Neural cell (in vitro differentiated cells): Measurements from ENCODE around the gene GSTT2. TPM values are rescaled to one million over a fixed set of nuclear protein-coding genes. Genes with fewer than 3 reads are reported as not detected.

ENCODE experiments used
- H2AFZ ChIP-seq: fragments of 200-600, 300-800 bp; sonication (generic), shearing (Covaris generic); 2 replicates; pipeline ENCODE4 v1.6.0; 2014; ENCODE audit warnings: low read depth, mild to moderate bottlenecking, antibody characterized with exemption, low read length, moderate library complexity
- H3F3A ChIP-seq: fragments of 200-600 bp; shearing (Covaris generic); 2 replicates; pipeline ENCODE4 v1.6.1; 2016; ENCODE audit warnings: mild to moderate bottlenecking, moderate library complexity, mixed read lengths, antibody characterized with exemption, low read length; ENCODE audit not compliant: insufficient read depth, poor library complexity, severe bottlenecking
- H3K27ac ChIP-seq: fragments of 200-600, 300-800 bp; sonication (generic), shearing (Covaris generic); 2 replicates; pipeline ENCODE4 v1.5.1; 2014; ENCODE audit warnings: mild to moderate bottlenecking, low read length, moderate library complexity
- H3K27me3 ChIP-seq: fragments of 300-800, 200-600 bp; sonication (generic), shearing (Covaris generic); 2 replicates; pipeline ENCODE4 v1.6.0; 2014; ENCODE audit warnings: mild to moderate bottlenecking, low read depth, low read length, moderate library complexity; ENCODE audit not compliant: insufficient read depth
- H3K36me3 ChIP-seq: fragments of 300-800, 200-600 bp; sonication (generic), shearing (Covaris generic); 2 replicates; pipeline ENCODE4 v1.5.1; 2014; ENCODE audit warnings: mild to moderate bottlenecking, antibody characterized with exemption, low read length, moderate library complexity; ENCODE audit not compliant: insufficient read depth
- H3K4me2 ChIP-seq: fragments of 300-800, 200-600 bp; sonication (generic), shearing (Covaris generic); 2 replicates; pipeline ENCODE4 v1.6.0; 2014; ENCODE audit warnings: mild to moderate bottlenecking, low read length
- H3K4me3 ChIP-seq: fragments of 300-800, 200-600 bp; sonication (generic), shearing (Covaris generic); 2 replicates; pipeline ENCODE4 v1.5.1; 2014; ENCODE audit warnings: mild to moderate bottlenecking, low read length, moderate library complexity
- H3K79me2 ChIP-seq: fragments of 200-600 bp; shearing (Covaris generic); replicated peaks from 2 replicates; pipeline ENCODE4 v1.6.0; 2014; ENCODE audit warnings: mild to moderate bottlenecking, low read length, moderate library complexity; ENCODE audit not compliant: insufficient read depth
- H3K9ac ChIP-seq: fragments of 300-800, 200-600 bp; sonication (generic), shearing (Covaris generic); 2 replicates; pipeline ENCODE4 v1.6.1; 2016; ENCODE audit warnings: mild to moderate bottlenecking, low read length, mixed read lengths
- H3K9me2 ChIP-seq: fragments of 200-600 bp; shearing (Covaris generic); 2 replicates; pipeline ENCODE4 v1.6.1; 2016; ENCODE audit warnings: mild to moderate bottlenecking, low read length, mixed read lengths; ENCODE audit not compliant: insufficient read depth
- H3K9me3 ChIP-seq: fragments of 200-600, 300-800 bp; sonication (generic), shearing (Covaris generic); 2 replicates; pipeline ENCODE4 v1.6.1; 2016; ENCODE audit warnings: mild to moderate bottlenecking, mixed run types, low read length, moderate library complexity, mixed read lengths
- H4K20me1 ChIP-seq: fragments of 200-600 bp; shearing (Covaris generic); 2 replicates; pipeline ENCODE4 v1.6.1; 2016; ENCODE audit warnings: mild to moderate bottlenecking, mixed run types; ENCODE audit not compliant: insufficient read depth
- CTCF ChIP-seq: fragments of 450-650 bp; IDR thresholded peaks from 2 replicates; pipeline ENCODE4 v1.5.1; 2014; ENCODE audit warnings: antibody characterized with exemption, mild to moderate bottlenecking, moderate library complexity; ENCODE audit not compliant: poor library complexity, severe bottlenecking
- EP300 ChIP-seq: fragments of 450-650 bp; conservative IDR thresholded peaks from 2 replicates; pipeline ENCODE4 v1.6.1; 2014; ENCODE audit warnings: antibody characterized with exemption, mild to moderate bottlenecking, moderate library complexity; ENCODE audit not compliant: poor library complexity, severe bottlenecking
- EZH2 ChIP-seq: fragments of 200-600, 300-800 bp; shearing (Covaris generic), sonication (generic); IDR thresholded peaks from 2 replicates; pipeline ENCODE4 v1.6.1; 2014; ENCODE audit warnings: antibody characterized with exemption, low read length, borderline replicate concordance, mild to moderate bottlenecking; ENCODE audit not compliant: insufficient read depth, poor library complexity, severe bottlenecking
- MXI1 ChIP-seq: fragments of 450-650 bp; conservative IDR thresholded peaks from 2 replicates; pipeline ENCODE4 v1.6.1; 2014; ENCODE audit warnings: antibody characterized with exemption, mild to moderate bottlenecking; ENCODE audit not compliant: poor library complexity, severe bottlenecking
- POLR2AphosphoS5 ChIP-seq: IDR thresholded peaks from 2 replicates; pipeline ENCODE4 v1.6.1; 2012
- RAD21 ChIP-seq: fragments of 450-650 bp; conservative IDR thresholded peaks from 2 replicates; pipeline ENCODE4 v1.6.1; 2014; ENCODE audit warnings: antibody characterized with exemption, mild to moderate bottlenecking, moderate library complexity
- REST ChIP-seq: IDR thresholded peaks from 2 replicates; pipeline ENCODE4 v1.6.1; 2012; ENCODE audit warnings: borderline replicate concordance
- SMC3 ChIP-seq: fragments of 450-650 bp; conservative IDR thresholded peaks from 2 replicates; pipeline ENCODE4 v1.6.1; 2014; ENCODE audit warnings: antibody characterized with exemption, mild to moderate bottlenecking, moderate library complexity; ENCODE audit not compliant: poor library complexity
- TAF1 ChIP-seq: IDR thresholded peaks from 2 replicates; pipeline ENCODE4 v1.6.1; 2012; ENCODE audit warnings: low read depth
- polyA plus RNA-seq: library from polyadenylated mRNA; depleted of rRNA; stranded (reverse); fragments of >200 nt; gene quantifications from 2 replicates; pipeline ENCODE4 v1.2.3, GENCODE V29; 2014

GSTT2 gene
- polyA plus RNA-seq, 1 donor from 2014 or later: not detected

- no peak for TF ChIP-seq REST
Measured at GRCh38 chr22:24001314-24001713, 21.4 kb downstream of the GSTT2 start (continued).

GRCh38 chr22:24002272-24002671, 22.3 kb downstream of the GSTT2 start:
- H2AFZ ChIP-seq: no peak overlapping the region
- H3K27ac ChIP-seq: no peak overlapping the region
- no peak for TF ChIP-seq EP300
- TF ChIP-seq RAD21: no peak
- no peak for TF ChIP-seq CTCF
- no peak for TF ChIP-seq SMC3
- TF ChIP-seq TAF1: no peak
- no peak for TF ChIP-seq EZH2
- TF ChIP-seq REST: no peak
- TF ChIP-seq MXI1: no peak
- no peak for TF ChIP-seq POLR2AphosphoS5

More at GRCh38 chr22:24002272-24002671, 22.3 kb downstream of the GSTT2 start:
- H3F3A ChIP-seq: no peaks in the 10 kb centered on the region
- H3K79me2 ChIP-seq: no peaks in the 10 kb centered on the region
- H3K27me3 ChIP-seq: no peaks in the 10 kb centered on the region
- no peaks in the 10 kb centered on the region for H4K20me1 ChIP-seq
- no peaks in the 10 kb centered on the region for H3K9me2 ChIP-seq
- H3K4me2 ChIP-seq: no peak overlapping the region
- H3K9me3 ChIP-seq: no peaks in the 10 kb centered on the region
- H3K4me3 ChIP-seq: no peak overlapping the region
- no peak overlapping the region for H3K9ac ChIP-seq
- H3K36me3 ChIP-seq: no peaks in the 10 kb centered on the region
